OCI-LY7 (cell line): ENCODE data around the gene SLC25A13. TPM values are rescaled to one million over a fixed set of nuclear protein-coding genes. Genes with fewer than 3 reads are reported as not detected.

Experiments used
- BruUV-seq: library from RNA; stranded (reverse); fragments of 400-500 nt; replicated peaks from 2 replicates; lab custom pipeline; 2021; lab: Mats Ljungman, UMichigan
- CTCF ChIA-PET: fragments of 300-600 bp; sonication (Branson Sonifier 250); formaldehyde crosslinking; loops from one replicate; lab custom pipeline; 2022; ENCODE audit warnings: antibody characterized with exemption; ENCODE audit not compliant: unreplicated experiment; lab: Charles Lee
- POLR2A ChIA-PET: fragments of 300-600 bp; sonication (Branson Sonifier 250); formaldehyde crosslinking; loops from one replicate; lab custom pipeline; 2022; ENCODE audit warnings: antibody characterized with exemption; lab: Charles Lee
- DNase-seq: peaks from one replicate; pipeline ENCODE4 v3.0.0-alpha.2; 2015; ENCODE audit warnings: low spot score
- H2AFZ ChIP-seq: fragments of 200-600 bp; sonication (generic), shearing (Covaris generic); 2 replicates; pipeline ENCODE4 v1.6.1; 2014; ENCODE audit warnings: mild to moderate bottlenecking, antibody characterized with exemption, low read length, moderate library complexity
- H3K27ac ChIP-seq: fragments of 200-600 bp; sonication (generic); 2 replicates; pipeline ENCODE4 v1.5.1; 2014; ENCODE audit warnings: mixed run types, low read depth, mild to moderate bottlenecking, moderate library complexity, low read length, inconsistent platforms; ENCODE audit not compliant: poor library complexity, severe bottlenecking
- H3K36me3 ChIP-seq: fragments of 200-600 bp; sonication (generic); 2 replicates; pipeline ENCODE4 v1.6.1; 2014; ENCODE audit warnings: mild to moderate bottlenecking, antibody characterized with exemption, low read length, moderate library complexity, mixed read lengths; ENCODE audit not compliant: insufficient read depth
- H3K4me1 ChIP-seq: fragments of 200-600 bp; sonication (generic); 2 replicates; pipeline ENCODE4 v1.5.1; 2014; ENCODE audit warnings: mild to moderate bottlenecking, low read length; ENCODE audit not compliant: insufficient read depth, poor library complexity, severe bottlenecking
- H3K4me2 ChIP-seq: fragments of 200-600 bp; sonication (generic); 2 replicates; pipeline ENCODE4 v1.6.1; 2014; ENCODE audit warnings: mild to moderate bottlenecking, low read length
- H3K4me3 ChIP-seq: fragments of 200-600 bp; sonication (generic); 2 replicates; pipeline ENCODE4 v1.5.1; 2014; ENCODE audit warnings: mild to moderate bottlenecking, low read depth, low read length; ENCODE audit not compliant: poor library complexity, severe bottlenecking
- H3K79me2 ChIP-seq: fragments of 200-600 bp; sonication (generic); 2 replicates; pipeline ENCODE4 v1.6.1; 2016; ENCODE audit warnings: low read depth, mild to moderate bottlenecking, low read length, moderate library complexity, mixed read lengths; ENCODE audit not compliant: insufficient read depth
- H3K9me2 ChIP-seq: fragments of 200-600 bp; sonication (generic); 2 replicates; pipeline ENCODE4 v1.6.1; 2016; ENCODE audit warnings: mild to moderate bottlenecking, low read length, mixed read lengths; ENCODE audit not compliant: insufficient read depth
- H3K9me3 ChIP-seq: fragments of 200-600 bp; sonication (generic); 2 replicates; pipeline ENCODE4 v1.6.1; 2014; ENCODE audit warnings: mild to moderate bottlenecking, mixed run types, low read length, mixed read lengths
- H4K20me1 ChIP-seq: fragments of 200-600 bp; sonication (generic); 2 replicates; pipeline ENCODE4 v1.6.1; 2014; ENCODE audit warnings: mild to moderate bottlenecking, antibody characterized with exemption, low read length, moderate library complexity, mixed read lengths; ENCODE audit not compliant: insufficient read depth
- EZH2phosphoT487 ChIP-seq: fragments of 200-600 bp; sonication (generic); IDR thresholded peaks from 2 replicates; pipeline ENCODE4 v1.6.1; 2018; ENCODE audit warnings: low read depth, borderline replicate concordance, mild to moderate bottlenecking, mixed run types, antibody characterized with exemption, low read length, moderate library complexity, mixed read lengths
- intact Hi-C: fragments of 100-400 bp; cut with micrococcal nuclease; formaldehyde crosslinking; loops from one replicate; pipeline ENCODE4 v1.10.0; 2022; ENCODE audit not compliant: unreplicated experiment
- total RNA-seq, 2 experiments: library from RNA; depleted of rRNA in 1 of 2; stranded (reverse); fragments of >200 nt in 1 of 2; shearing (Covaris generic) in 1 of 2; gene quantifications; 2 replicates each; pipeline ENCODE4 v1.2.3, GENCODE V29; 2014 to 2022
- TF ChIP-seq, protein P1 (sequence below): fragments of 200-600 bp; sonication (generic); conservative IDR thresholded peaks from 2 replicates; pipeline ENCODE4 v1.5.1; 2014; ENCODE audit warnings: mild to moderate bottlenecking, antibody characterized with exemption, low read length, moderate library complexity, mixed read lengths

Gene SLC25A13
- total RNA-seq, 2 experiments from 2014 or later: 0.63 TPM; not detected in 1

DNA sequence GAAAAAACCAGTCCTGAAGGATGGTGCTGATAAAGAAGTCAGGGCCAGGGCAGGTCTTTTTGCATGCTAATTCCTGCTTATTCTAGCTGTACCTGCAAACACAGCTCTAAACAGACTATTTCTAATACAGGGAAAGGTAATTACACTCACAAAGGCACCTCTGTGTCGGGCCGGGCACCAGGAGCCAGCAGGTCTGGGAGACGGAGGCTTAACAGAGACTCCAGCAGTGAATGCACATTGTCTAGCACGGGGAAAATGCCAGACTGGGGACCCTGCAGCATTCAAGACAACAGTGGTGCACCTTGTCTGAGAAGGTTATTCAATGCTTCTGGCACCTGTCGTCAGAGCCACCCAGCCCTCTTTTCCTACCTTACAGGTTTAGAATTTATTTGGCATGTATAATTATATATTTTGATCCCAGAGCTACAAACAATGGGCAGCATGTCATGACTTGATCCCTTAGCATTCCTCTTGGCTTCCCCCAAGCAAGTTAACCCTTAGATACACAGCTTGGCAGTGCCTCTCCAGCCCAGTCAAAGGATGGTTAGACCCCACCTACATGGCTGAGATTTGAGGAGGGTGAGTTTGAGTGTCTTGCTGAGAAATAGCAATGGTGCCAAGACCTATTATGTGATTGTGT, 185.2 kb downstream of the SLC25A13 start:
- TF ChIP-seq, protein P1, sequence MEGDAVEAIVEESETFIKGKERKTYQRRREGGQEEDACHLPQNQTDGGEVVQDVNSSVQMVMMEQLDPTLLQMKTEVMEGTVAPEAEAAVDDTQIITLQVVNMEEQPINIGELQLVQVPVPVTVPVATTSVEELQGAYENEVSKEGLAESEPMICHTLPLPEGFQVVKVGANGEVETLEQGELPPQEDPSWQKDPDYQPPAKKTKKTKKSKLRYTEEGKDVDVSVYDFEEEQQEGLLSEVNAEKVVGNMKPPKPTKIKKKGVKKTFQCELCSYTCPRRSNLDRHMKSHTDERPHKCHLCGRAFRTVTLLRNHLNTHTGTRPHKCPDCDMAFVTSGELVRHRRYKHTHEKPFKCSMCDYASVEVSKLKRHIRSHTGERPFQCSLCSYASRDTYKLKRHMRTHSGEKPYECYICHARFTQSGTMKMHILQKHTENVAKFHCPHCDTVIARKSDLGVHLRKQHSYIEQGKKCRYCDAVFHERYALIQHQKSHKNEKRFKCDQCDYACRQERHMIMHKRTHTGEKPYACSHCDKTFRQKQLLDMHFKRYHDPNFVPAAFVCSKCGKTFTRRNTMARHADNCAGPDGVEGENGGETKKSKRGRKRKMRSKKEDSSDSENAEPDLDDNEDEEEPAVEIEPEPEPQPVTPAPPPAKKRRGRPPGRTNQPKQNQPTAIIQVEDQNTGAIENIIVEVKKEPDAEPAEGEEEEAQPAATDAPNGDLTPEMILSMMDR: no peak
- TF ChIP-seq EZH2phosphoT487: no peak
- CTCF ChIA-PET: no interaction called here

DNA sequence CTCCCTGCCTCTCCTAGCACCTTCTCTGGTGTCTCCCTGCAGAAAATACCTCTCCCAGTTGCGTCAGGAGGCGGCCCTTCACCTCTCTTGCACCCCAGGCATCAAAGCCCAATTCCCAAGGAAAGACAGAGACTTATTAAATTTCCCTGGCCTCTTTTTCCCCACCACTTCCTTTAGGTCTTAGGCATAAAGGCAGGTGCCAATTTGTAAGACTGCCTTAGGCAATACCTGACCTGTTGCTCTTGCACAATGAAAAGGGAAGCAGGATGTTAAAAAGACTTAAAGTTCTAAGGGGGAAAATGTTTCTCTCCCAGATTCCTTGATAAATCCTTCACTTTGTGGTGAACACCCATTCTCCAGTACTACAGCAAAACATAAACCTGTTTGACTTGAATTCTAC, 186.7 kb downstream of the SLC25A13 start:
- CTCF ChIA-PET: no interaction called here
- POLR2A ChIA-PET: no interaction called here
- no TSS peak for BruUV-seq

More for the DNA sequence above, 185.2 kb downstream of the SLC25A13 start:
- POLR2A ChIA-PET: interaction anchor here (0.9 kb wide), 1 partner anchor 89 kb away, joined by 3 read pairs; no protein-coding TSS in a partner anchor
- Histone ChIP-seq H3K79me2 (no peaks in the 10 kb centered on the region), H3K9me3 (no peaks in the 10 kb centered on the region), H2AFZ (no peak overlapping the region), H3K4me2 (no peak overlapping the region), H4K20me1 (no peaks in the 10 kb centered on the region), H3K36me3 (no peaks in the 10 kb centered on the region), H3K4me3 (no peak overlapping the region), H3K4me1 (no peaks in the 10 kb centered on the region), H3K9me2 (no peaks in the 10 kb centered on the region), H3K27ac (no peak overlapping the region)
- intact Hi-C loops: no loop called here
- no TSS peak for BruUV-seq
- DNase-seq: no peak

DNA sequence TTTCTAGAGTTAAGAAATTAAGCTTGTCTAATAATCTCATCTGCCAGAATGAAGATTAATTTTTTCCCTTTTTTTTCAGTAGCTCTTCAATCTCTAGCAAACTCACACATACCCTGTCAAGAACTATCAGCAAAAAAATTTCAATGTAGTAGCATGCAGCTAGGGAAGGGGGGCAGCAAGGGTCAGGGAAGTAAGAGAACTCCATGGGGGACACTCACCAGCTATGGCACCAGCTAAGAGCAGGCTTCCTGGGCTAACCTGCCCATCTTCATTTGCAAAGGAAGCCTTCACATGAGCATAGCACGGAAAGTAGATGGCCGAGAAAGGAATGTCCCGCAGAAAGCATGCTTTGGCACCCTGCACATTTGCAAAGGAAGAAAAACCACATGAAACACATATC, 190.4 kb downstream of the SLC25A13 start:
- Histone ChIP-seq H3K4me3 (no peak overlapping the region), H3K9me2 (no peaks in the 10 kb centered on the region), H4K20me1 (no peaks in the 10 kb centered on the region), H3K4me2 (no peak overlapping the region), H2AFZ (no peak overlapping the region), H3K27ac (no peak overlapping the region), H3K36me3 (no peaks in the 10 kb centered on the region), H3K79me2 (no peaks in the 10 kb centered on the region), H3K9me3 (no peaks in the 10 kb centered on the region), H3K4me1 (no peaks in the 10 kb centered on the region)
- no TSS peak for BruUV-seq
- ChIA-PET POLR2A (interaction anchor here (0.5 kb wide), 1 partner anchor 70 kb away, joined by 5 read pairs; no protein-coding TSS in a partner anchor), CTCF (no interaction called here)
- DNase-seq: no peak
- intact Hi-C loops: no loop called here
- no peak for TF ChIP-seq EZH2phosphoT487
- TF ChIP-seq, protein P1: no peak

More for the DNA sequence above, 186.7 kb downstream of the SLC25A13 start:
- Histone ChIP-seq H3K9me2 (no peaks in the 10 kb centered on the region), H3K4me2 (no peak overlapping the region), H3K4me3 (no peak overlapping the region), H3K9me3 (no peaks in the 10 kb centered on the region), H3K36me3 (no peaks in the 10 kb centered on the region), H3K27ac (no peak overlapping the region), H2AFZ (no peak overlapping the region), H4K20me1 (no peaks in the 10 kb centered on the region), H3K79me2 (no peaks in the 10 kb centered on the region), H3K4me1 (no peaks in the 10 kb centered on the region)
- no peak for TF ChIP-seq EZH2phosphoT487
- TF ChIP-seq, protein P1: no peak
- intact Hi-C loops: no loop called here
- no peak for DNase-seq
